HepG2 (cell line): Measurements from ENCODE around the gene NRSN2. TPM values are rescaled to one million over a fixed set of nuclear protein-coding genes. Genes with fewer than 3 reads are reported as not detected.

Source experiments
- DR1 ChIP-seq: sonication (generic); formaldehyde crosslinking; IDR thresholded peaks from 2 replicates; pipeline ENCODE4 v1.8.0; 2021; ENCODE audit warnings: mild to moderate bottlenecking, missing genetic modification reagents, inconsistent platforms
- GATAD2A ChIP-seq: IDR thresholded peaks from 2 replicates; pipeline ENCODE4 v1.6.1; 2016
- HNF1B ChIP-seq: sonication (generic); formaldehyde crosslinking; IDR thresholded peaks from 2 replicates; pipeline ENCODE4 v1.5.1; 2020; ENCODE audit warnings: mild to moderate bottlenecking, moderate library complexity, missing genetic modification reagents
- KAT7 ChIP-seq: IDR thresholded peaks from 2 replicates; pipeline ENCODE4 v1.6.1; 2018; ENCODE audit warnings: borderline replicate concordance, missing compliant biosample characterization
- KAT8 ChIP-seq: IDR thresholded peaks from 2 replicates; pipeline ENCODE4 v1.6.1; 2016; ENCODE audit warnings: missing genetic modification reagents, missing compliant biosample characterization
- MED8 ChIP-seq: sonication (generic); formaldehyde crosslinking; IDR thresholded peaks from 2 replicates; pipeline ENCODE4 v1.8.1; 2023; ENCODE audit warnings: mild to moderate bottlenecking, missing genetic modification reagents; ENCODE audit not compliant: insufficient replicate concordance
- NFATC3 ChIP-seq: sonication (generic); formaldehyde crosslinking; IDR thresholded peaks from 2 replicates; pipeline ENCODE4 v1.5.1; 2020; ENCODE audit warnings: mild to moderate bottlenecking, missing genetic modification reagents
- NFYC ChIP-seq: IDR thresholded peaks from 2 replicates; pipeline ENCODE4 v1.6.1; 2016; ENCODE audit warnings: missing genetic modification reagents, missing compliant biosample characterization
- PHB2 ChIP-seq: fragments of 450-650 bp; IDR thresholded peaks from 2 replicates; pipeline ENCODE4 v1.6.1; 2018; ENCODE audit not compliant: partially characterized antibody
- SMAD9 ChIP-seq: sonication (generic); formaldehyde crosslinking; IDR thresholded peaks from 2 replicates; pipeline ENCODE4 v1.5.1; 2020; ENCODE audit warnings: mild to moderate bottlenecking, missing genetic modification reagents
- SOX6 ChIP-seq, 2 experiments: fragments of 450-650 bp in 1 of 2; sonication (generic) in 1 of 2; formaldehyde crosslinking in 1 of 2; IDR thresholded peaks; 2 replicates each; pipeline versions ENCODE4 v1.4.0 to v1.6.1; 2017 to 2020; ENCODE audit warnings: antibody characterized with exemption in 1 of 2, mild to moderate bottlenecking in 1 of 2, missing genetic modification reagents in 1 of 2
- SP1 ChIP-seq, 2 experiments: fragments of 450-650 bp in 1 of 2; sonication (generic) in 1 of 2; formaldehyde crosslinking in 1 of 2; IDR thresholded peaks; 2 replicates each; pipeline versions ENCODE4 v1.4.0 to v1.6.1; 2016 to 2020; ENCODE audit warnings: missing genetic modification reagents in 1 of 2
- SP5 ChIP-seq: IDR thresholded peaks from 2 replicates; pipeline ENCODE4 v1.6.1; 2016; ENCODE audit warnings: low read depth, borderline replicate concordance
- SPEN ChIP-seq: sonication (generic); formaldehyde crosslinking; IDR thresholded peaks from 2 replicates; pipeline ENCODE4 v1.5.1; 2020; ENCODE audit warnings: low read depth, mild to moderate bottlenecking, missing genetic modification reagents
- TBX2 ChIP-seq: sonication (generic); formaldehyde crosslinking; IDR thresholded peaks from 2 replicates; pipeline ENCODE4 v1.5.0; 2020; ENCODE audit warnings: missing genetic modification reagents, mild to moderate bottlenecking, borderline replicate concordance
- TP53 ChIP-seq: sonication (generic); formaldehyde crosslinking; conservative IDR thresholded peaks from 2 replicates; pipeline ENCODE4 v1.4.0; 2020; ENCODE audit warnings: missing genetic modification reagents
- XRCC5 ChIP-seq: fragments of 200-400 bp; formaldehyde crosslinking; optimal IDR thresholded peaks from 2 replicates; pipeline ENCODE3; 2017; ENCODE audit warnings: mild to moderate bottlenecking, low read length
- ZBTB33 ChIP-seq: sonication (generic); formaldehyde crosslinking; IDR thresholded peaks from 2 replicates; pipeline ENCODE4 v1.4.0; 2020; ENCODE audit warnings: missing genetic modification reagents
- ZMYM3 ChIP-seq: sonication (generic); formaldehyde crosslinking; IDR thresholded peaks from 2 replicates; pipeline ENCODE4 v1.5.1; 2020; ENCODE audit warnings: mild to moderate bottlenecking, missing genetic modification reagents
- ZNF12 ChIP-seq: sonication (generic); formaldehyde crosslinking; IDR thresholded peaks from 2 replicates; pipeline ENCODE4 v1.5.0; 2020; ENCODE audit warnings: missing genetic modification reagents
- ZNF136 ChIP-seq: sonication (generic); formaldehyde crosslinking; IDR thresholded peaks from 2 replicates; pipeline ENCODE4 v1.8.1; 2022; ENCODE audit warnings: low read depth, mild to moderate bottlenecking, moderate library complexity, missing genetic modification reagents
- ZNF34 ChIP-seq: sonication (generic); formaldehyde crosslinking; IDR thresholded peaks from 2 replicates; pipeline ENCODE4 v1.4.0; 2020; ENCODE audit warnings: mild to moderate bottlenecking, missing genetic modification reagents, borderline replicate concordance
- ZNF572 ChIP-seq: sonication (generic); formaldehyde crosslinking; IDR thresholded peaks from 2 replicates; pipeline ENCODE4 v1.5.1; 2020; ENCODE audit warnings: mild to moderate bottlenecking, missing genetic modification reagents
- ZNF639 ChIP-seq: conservative IDR thresholded peaks from 2 replicates; pipeline ENCODE4 v1.6.1; 2018; ENCODE audit warnings: missing genetic modification reagents
- ZNF775 ChIP-seq: sonication (generic); formaldehyde crosslinking; IDR thresholded peaks from 2 replicates; pipeline ENCODE4 v1.4.0; 2020; ENCODE audit warnings: missing genetic modification reagents, mild to moderate bottlenecking, moderate library complexity, borderline replicate concordance
- ZSCAN25 ChIP-seq: sonication (generic); formaldehyde crosslinking; IDR thresholded peaks from 2 replicates; pipeline ENCODE4 v1.8.0; 2022; ENCODE audit warnings: mild to moderate bottlenecking, missing genetic modification reagents
- ZSCAN31 ChIP-seq: sonication (generic); formaldehyde crosslinking; IDR thresholded peaks from 2 replicates; pipeline ENCODE4 v1.5.0; 2020; ENCODE audit warnings: low read depth, mild to moderate bottlenecking, missing genetic modification reagents
- polyA plus RNA-seq, 8 experiments: library from polyadenylated mRNA; depleted of rRNA in 3 of 8; stranded (reverse) in 7 of 8; unstranded in 1 of 8; fragments of >200 nt; fragmentation: Illumina TruSeq in 4 of 8; extraction: Trizol in 4 of 8; gene quantifications; 2 replicates each; pipeline versions ENCODE4 v1.2.1 to v1.2.3, GENCODE V29; 2011 to 2016; ENCODE audit warnings: low read depth in 4 of 8, missing spikeins in 1 of 8, mixed read lengths in 1 of 8; ENCODE audit not compliant: insufficient read depth in 1 of 8
- total RNA-seq, 5 experiments: library from RNA; depleted of rRNA; stranded (reverse); fragments of >200 nt; fragmentation: Illumina TruSeq; extraction: Trizol; gene quantifications; 2 replicates each; pipeline ENCODE4 v1.2.3, GENCODE V29; 2016; ENCODE audit warnings: low read depth in 1 of 5

Gene NRSN2
- total and polyA plus RNA-seq, 2 of the 13 experiments (the other 11 are each of a cell fraction or from before 2014, with no cell fraction given), result 32.3 to 49.4 TPM

GRCh38 chr20:370151-370600, 23.3 kb downstream of the NRSN2 start (continued):
- no peak for TF ChIP-seq ZNF775 (CRISPR knock-in tag)
- 0 out of 2 replicates have a peak, but pooled peaks have one; percentile 68 for TF ChIP-seq KAT7 (CRISPR knock-in tag)
- TF ChIP-seq ZSCAN25 (CRISPR knock-in tag), result peak; percentile 13; the same call in 1 of the 2 replicates
- TF ChIP-seq SP5 (CRISPR knock-in tag), result no peak
- no peak for TF ChIP-seq PHB2
- 0 out of 2 replicates have a peak, but pooled peaks have one; percentile 37 for TF ChIP-seq ZNF572 (CRISPR knock-in tag)
- TF ChIP-seq SMAD9 (CRISPR knock-in tag), result peak; percentile 69; the same call in 1 of the 2 replicates
- peak; percentile 90 for TF ChIP-seq GATAD2A
- TF ChIP-seq ZNF639, result 0 out of 2 replicates have a peak, but pooled peaks have one; percentile 31
- TF ChIP-seq ZMYM3 (CRISPR knock-in tag), result peak; percentile 88
- no peak for TF ChIP-seq SP1 (IDR thresholded peaks at IDR 0.05)
- peak; percentile 38; the same call in 1 of the 2 replicates for TF ChIP-seq SP1 (CRISPR knock-in tag; IDR thresholded peaks at IDR 0.05)
- TF ChIP-seq NFATC3, result peak; percentile 92; the same call in 1 of the 2 replicates
- no peak for TF ChIP-seq TP53 (CRISPR knock-in tag)
- 0 out of 2 replicates have a peak, but pooled peaks have one; percentile 16 for TF ChIP-seq DR1 (CRISPR knock-in tag)
- peak; percentile 61 for TF ChIP-seq HNF1B (CRISPR knock-in tag)
- TF ChIP-seq KAT8 (CRISPR knock-in tag), result peak; percentile 56; the same call in 1 of the 2 replicates
- peak; percentile 5; the same call in 1 of the 2 replicates for TF ChIP-seq ZSCAN31
- no peak for TF ChIP-seq SOX6 (IDR thresholded peaks at IDR 0.05)
- peak; percentile 65 for TF ChIP-seq SOX6 (CRISPR knock-in tag; IDR thresholded peaks at IDR 0.05)
- TF ChIP-seq XRCC5, result peak; percentile 30
- 0 out of 2 replicates have a peak, but pooled peaks have one; percentile 9 for TF ChIP-seq NFYC (CRISPR knock-in tag)
- TF ChIP-seq TBX2, result no peak; the same call in 1 of the 2 replicates
- TF ChIP-seq SPEN (CRISPR knock-in tag), result peak; percentile 8; the same call in 1 of the 2 replicates
- peak; percentile 79 for TF ChIP-seq ZBTB33 (CRISPR knock-in tag)
- TF ChIP-seq ZNF136 (CRISPR knock-in tag), result 0 out of 2 replicates have a peak, but pooled peaks have one; percentile 55
- peak; percentile 12; the same call in 1 of the 2 replicates for TF ChIP-seq ZNF12 (CRISPR knock-in tag)
- no peak for TF ChIP-seq MED8
- no peak for TF ChIP-seq ZNF34
